ENCODE results near the gene WDR90. TPM values are rescaled to one million over a fixed set of nuclear protein-coding genes. Genes with fewer than 3 reads are reported as not detected.

Gene WDR90
- total RNA-seq, 1 donor from 2014 or later: 50.0 TPM

DNA sequence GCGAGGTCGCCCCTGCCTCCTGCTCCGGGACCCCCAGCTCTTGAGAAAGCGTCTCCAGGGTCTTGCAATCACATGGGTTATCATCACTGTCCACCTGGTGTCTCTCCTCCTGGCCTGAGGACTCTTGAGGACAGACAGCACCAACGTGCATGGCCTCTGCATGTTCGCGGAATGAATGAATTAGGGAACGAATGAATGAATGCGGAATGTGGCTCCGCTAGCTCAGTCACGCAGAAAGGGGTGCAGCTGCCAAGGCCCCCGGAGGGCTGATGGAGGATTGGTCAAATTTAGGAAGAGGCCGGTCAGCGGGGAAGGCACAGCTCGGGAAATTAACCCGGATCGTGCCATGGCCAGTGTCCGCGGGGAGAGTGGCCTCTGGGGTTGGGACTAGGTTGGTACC is 53.2 kb downstream of the WDR90 start:
- Histone ChIP-seq H3K4me3 (no peak overlapping the region), H3K9me3 (no peaks in the 10 kb centered on the region), H3K36me3 (no peaks in the 10 kb centered on the region), H3K27me3 (peaks cover 33% of the 10 kb centered on the region), H3K27ac (no peak overlapping the region), H3K4me1 (peaks cover 0 to 3% of the 10 kb centered on the region in 2 donors)
- TF ChIP-seq CTCF (IDR thresholded peaks at IDR 0.05): no peak
- intact Hi-C loops (cut with DNase I): no loop called here
- DNase-seq (ENCODE audit: low spot score in 2 of 2): no peak

DNA sequence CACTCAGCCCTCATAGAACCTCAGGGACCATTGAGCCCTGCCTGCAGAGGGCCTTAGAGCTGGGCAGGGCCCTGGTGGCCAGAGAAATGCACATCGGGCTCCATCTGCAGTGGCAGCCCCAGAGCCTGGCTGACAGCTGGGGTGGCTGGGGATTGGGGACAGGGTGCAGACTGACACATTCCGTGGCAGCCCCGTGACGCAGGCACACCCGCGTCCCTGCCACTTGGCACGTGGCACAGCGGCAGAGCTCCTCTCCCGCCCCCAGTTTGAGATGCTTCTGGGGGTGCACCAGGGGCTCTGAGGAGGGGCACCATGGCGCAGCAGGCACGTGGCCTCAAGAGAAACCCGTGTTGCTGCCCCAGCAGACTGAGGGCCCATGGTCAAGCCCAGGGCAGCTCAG is 54.2 kb downstream of the WDR90 start:
- TF ChIP-seq CTCF (IDR thresholded peaks at IDR 0.05): no peak
- no peak overlapping the region for H3K4me3 ChIP-seq
- H3K27ac ChIP-seq: no peak overlapping the region
- no peak for DNase-seq (ENCODE audit: low spot score in 2 of 2)
- H3K4me1 ChIP-seq: peaks cover 0 to 3% of the 10 kb centered on the region in 2 donors
- no peaks in the 10 kb centered on the region for H3K9me3 ChIP-seq
- H3K27me3 ChIP-seq: peaks cover 33% of the 10 kb centered on the region
- H3K36me3 ChIP-seq: no peaks in the 10 kb centered on the region
- intact Hi-C loops (cut with DNase I): no loop called here

GRCh38 chr16:704047-704446 is 54.9 kb downstream of the WDR90 start:
- peaks cover 0 to 3% of the 10 kb centered on the region in 2 donors for H3K4me1 ChIP-seq
- H3K9me3 ChIP-seq: no peaks in the 10 kb centered on the region
- peaks cover 33% of the 10 kb centered on the region for H3K27me3 ChIP-seq
- DNase-seq (ENCODE audit: low spot score in 2 of 2): no peak
- no peak overlapping the region for H3K27ac ChIP-seq
- H3K4me3 ChIP-seq: no peak overlapping the region
- TF ChIP-seq CTCF (IDR thresholded peaks at IDR 0.05): no peak
- H3K36me3 ChIP-seq: no peaks in the 10 kb centered on the region
- intact Hi-C loops (cut with DNase I): no loop called here

DNA sequence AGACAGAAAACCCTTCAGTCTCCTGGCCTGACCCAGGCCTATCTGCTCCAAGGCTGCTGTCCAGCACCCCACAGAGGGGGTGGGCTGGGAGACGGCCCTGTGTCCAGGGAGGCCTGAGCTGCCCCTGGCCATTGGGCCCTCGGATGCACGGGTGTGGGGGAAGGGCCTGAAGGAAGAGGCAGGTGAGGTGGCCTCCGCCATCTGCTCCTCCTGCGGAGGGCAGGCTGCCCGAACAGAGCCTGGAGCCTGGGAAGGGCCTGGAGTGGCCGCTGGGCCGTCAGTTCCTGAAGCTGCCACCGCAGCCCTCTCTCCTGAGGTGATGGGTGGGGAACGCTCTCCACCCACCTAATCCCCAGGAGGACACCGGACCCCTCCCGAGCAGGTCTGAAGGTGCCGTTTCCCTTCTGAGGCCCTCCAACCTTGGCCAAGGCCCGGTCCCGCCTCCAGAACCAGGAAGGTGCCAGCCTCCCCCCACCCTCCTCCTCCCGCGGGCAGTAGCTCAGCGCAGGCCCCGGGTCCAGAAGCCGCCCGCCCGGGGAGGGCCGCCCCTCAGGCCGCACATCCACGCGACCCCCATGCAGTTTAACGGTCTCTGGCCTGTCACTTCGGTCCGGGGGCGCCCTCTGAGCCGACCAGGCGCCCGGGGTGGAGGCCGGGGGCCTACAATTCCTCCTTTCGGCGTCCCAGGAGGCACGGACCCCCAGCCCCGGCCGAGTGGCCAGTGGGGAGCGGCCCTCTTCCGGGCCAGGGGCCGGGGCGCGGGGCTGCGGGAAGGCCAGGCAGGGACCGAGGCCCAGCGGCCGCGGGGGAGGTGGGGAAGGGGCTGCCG is 55.6 kb downstream of the WDR90 start:
- intact Hi-C loops (cut with DNase I): no loop called here
- no peak overlapping the region for H3K4me3 ChIP-seq

GRCh38 chr16:705431-706188 is 56.4 kb downstream of the WDR90 start, which contains the start of gene FBXL16:
Gene FBXL16 (minus strand): TSS chr16:705801. CDS start chr16:697405, 8,396 bp downstream.
- Histone ChIP-seq H3K4me3 (no peak within 1 kb of the TSS), H3K4me1 (peaks cover 0 to 10% of the 10 kb centered on the region in 2 donors), H3K36me3 (no peaks in the 10 kb centered on the region), H3K9me3 (no peaks in the 10 kb centered on the region), H3K27me3 (peaks cover 28% of the 10 kb centered on the region), H3K27ac (no peak within 1 kb of the TSS)
- no peak for TF ChIP-seq CTCF (IDR thresholded peaks at IDR 0.05)
- intact Hi-C loops (cut with DNase I): no loop called here
- DNase-seq (ENCODE audit: low spot score in 2 of 2): no peak

More for the DNA sequence above, 55.6 kb downstream of the WDR90 start:
- H3K4me1 ChIP-seq: peaks cover 0 to 5% of the 10 kb centered on the region in 2 donors
- no peaks in the 10 kb centered on the region for H3K9me3 ChIP-seq
- peaks cover 33% of the 10 kb centered on the region for H3K27me3 ChIP-seq
- H3K27ac ChIP-seq: no peak overlapping the region
- no peaks in the 10 kb centered on the region for H3K36me3 ChIP-seq
- TF ChIP-seq CTCF (IDR thresholded peaks at IDR 0.05): no peak
- no peak for DNase-seq (ENCODE audit: low spot score in 2 of 2)
